ENCODE results near the gene CENPH. TPM values are rescaled to one million over a fixed set of nuclear protein-coding genes. Genes with fewer than 3 reads are reported as not detected.
"Not testable (repeated sequence)": the region's sequence is repeated elsewhere in the genome, so short reads cannot be mapped to it uniquely, and the experiment has no call there.

Gene CENPH
- polyA plus RNA-seq, 1 donor: 11.1 TPM

DNA sequence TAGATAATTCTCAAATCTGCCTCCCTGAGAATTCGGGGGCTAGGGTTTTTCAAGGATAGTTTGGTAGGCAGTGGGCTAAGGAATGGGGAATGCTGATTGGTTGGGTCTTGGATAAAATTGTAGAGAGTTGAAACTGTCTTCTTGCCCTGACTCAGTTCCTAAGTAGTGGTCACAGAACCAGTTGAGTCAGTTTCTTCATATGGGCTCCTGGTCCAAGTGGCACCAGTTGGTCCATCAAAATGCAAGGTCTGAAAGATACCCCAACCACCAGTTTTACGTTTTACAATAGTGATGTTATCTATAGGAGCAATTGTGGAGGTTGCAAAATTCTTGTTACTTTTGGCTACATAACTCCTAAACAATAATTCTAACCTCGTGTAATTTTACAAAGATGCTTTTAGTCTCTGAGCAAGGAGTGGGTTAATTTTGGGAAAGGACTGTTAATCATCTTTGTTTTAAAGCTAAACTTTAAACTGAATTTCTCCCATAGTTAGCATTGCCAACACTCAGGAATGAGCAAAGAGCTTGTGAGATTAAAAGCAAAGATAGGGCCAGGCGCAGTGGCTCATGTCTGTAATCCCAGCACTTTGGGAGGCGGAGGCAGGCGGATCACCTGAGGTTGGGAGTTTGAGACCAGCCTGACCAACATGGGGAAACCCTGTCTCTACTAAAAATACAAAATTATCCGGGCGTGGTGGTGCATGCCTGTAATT lies 53.0 kb downstream of the CENPH start:
- Histone ChIP-seq H3K27ac (ENCODE audit: low read length) (no peak overlapping the region), H3K4me1 (ENCODE audit: control insufficient read depth, insufficient read depth, low read length) (peaks cover 3% of the 10 kb centered on the region), H3K9me3 (ENCODE audit: control insufficient read depth, low read depth, low read length) (peaks cover 1% of the 10 kb centered on the region), H3K36me3 (ENCODE audit: control insufficient read depth, insufficient read depth, low read length) (peaks cover 15% of the 10 kb centered on the region), H3K4me3 (ENCODE audit: low read length) (no peak overlapping the region), H3K27me3 (ENCODE audit: control insufficient read depth, insufficient read depth, low read length) (no peaks in the 10 kb centered on the region)
- WGBS (ENCODE audit: insufficient coverage, low lambda C conversion rate): 100% methylated on average over 1 of the region's 8 CpGs
- DNase-seq: no peak

DNA sequence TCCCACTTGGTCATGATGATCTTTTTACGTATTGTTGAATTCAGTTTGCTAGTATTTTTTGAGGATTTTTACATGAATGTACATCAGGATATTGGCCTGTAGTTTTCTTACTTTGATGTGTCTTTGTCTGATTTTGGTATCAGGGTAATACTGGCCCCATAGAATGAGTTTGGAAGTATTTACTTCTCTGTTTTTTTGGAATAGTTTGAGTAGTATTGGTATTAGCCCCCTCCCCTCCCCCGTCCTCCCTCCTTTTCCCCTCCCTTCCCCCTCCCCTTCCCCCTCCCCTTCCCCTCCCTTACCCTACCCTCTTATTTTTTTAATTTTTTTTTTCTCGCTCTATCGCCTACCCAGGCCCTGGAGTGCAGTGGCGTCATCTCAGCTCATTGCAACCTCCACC lies 55.6 kb downstream of the CENPH start:
- DNase-seq: no peak
- Histone ChIP-seq H3K4me3 (ENCODE audit: low read length) (no peak overlapping the region), H3K4me1 (ENCODE audit: control insufficient read depth, insufficient read depth, low read length) (no peaks in the 10 kb centered on the region), H3K36me3 (ENCODE audit: control insufficient read depth, insufficient read depth, low read length) (peaks cover 4% of the 10 kb centered on the region), H3K9me3 (ENCODE audit: control insufficient read depth, low read depth, low read length) (peaks cover 12% of the 10 kb centered on the region), H3K27me3 (ENCODE audit: control insufficient read depth, insufficient read depth, low read length) (no peaks in the 10 kb centered on the region), H3K27ac (ENCODE audit: low read length) (no peak overlapping the region)
- WGBS (ENCODE audit: insufficient coverage, low lambda C conversion rate): no CpG with 5 or more reads among the region's 5 CpGs

DNA sequence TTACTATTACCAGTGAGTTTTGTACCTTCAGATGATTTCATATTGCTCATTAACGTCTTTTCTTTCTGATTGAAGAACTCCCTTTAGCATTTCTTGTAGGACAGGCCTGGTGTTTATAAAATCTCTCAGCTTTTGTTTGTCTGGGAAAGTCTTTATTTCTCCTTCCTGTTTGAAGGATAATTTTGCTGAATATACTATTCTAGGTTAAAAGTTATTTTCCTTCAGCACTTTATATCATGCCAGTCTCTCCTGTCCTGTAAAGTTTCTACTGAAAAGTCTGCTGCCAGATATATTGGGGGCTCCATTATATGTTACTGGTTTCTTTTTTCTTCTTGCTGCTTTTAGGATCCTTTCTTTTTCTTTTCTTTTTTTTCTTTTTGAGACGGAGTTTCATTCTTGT lies 58.6 kb downstream of the CENPH start:
- DNase-seq: no peak
- Histone ChIP-seq H3K9me3 (ENCODE audit: control insufficient read depth, low read depth, low read length) (peaks cover 12% of the 10 kb centered on the region), H3K4me1 (ENCODE audit: control insufficient read depth, insufficient read depth, low read length) (no peaks in the 10 kb centered on the region), H3K27ac (ENCODE audit: low read length) (no peak overlapping the region), H3K4me3 (ENCODE audit: low read length) (no peak overlapping the region), H3K36me3 (ENCODE audit: control insufficient read depth, insufficient read depth, low read length) (peaks cover 3% of the 10 kb centered on the region), H3K27me3 (ENCODE audit: control insufficient read depth, insufficient read depth, low read length) (no peaks in the 10 kb centered on the region)
- no CpG with 5 or more reads among the region's 2 CpGs for WGBS (ENCODE audit: insufficient coverage, low lambda C conversion rate)

DNA sequence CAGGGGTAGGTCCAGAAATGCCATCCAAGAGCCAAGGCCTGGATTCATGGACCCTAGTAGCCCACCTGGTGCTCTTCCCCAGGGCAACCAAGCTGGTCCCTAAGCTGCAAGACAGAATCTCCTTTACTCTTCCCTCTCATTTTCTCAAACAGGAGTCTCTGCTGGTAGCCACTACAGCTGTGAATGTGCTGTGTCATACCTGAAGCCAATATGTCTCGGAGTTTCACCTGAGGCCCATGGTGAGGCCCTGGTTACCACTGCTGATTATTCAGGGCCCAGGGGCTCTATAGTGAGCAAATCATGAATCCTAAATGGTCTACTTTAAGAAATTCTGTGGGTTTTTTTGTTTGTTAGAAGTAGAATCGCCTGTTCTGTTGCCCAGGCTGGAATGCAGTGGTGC lies 61.2 kb downstream of the CENPH start:
- Histone ChIP-seq H3K4me1 (ENCODE audit: control insufficient read depth, insufficient read depth, low read length) (no peaks in the 10 kb centered on the region), H3K27me3 (ENCODE audit: control insufficient read depth, insufficient read depth, low read length) (no peaks in the 10 kb centered on the region), H3K4me3 (ENCODE audit: low read length) (no peak overlapping the region), H3K27ac (ENCODE audit: low read length) (no peak overlapping the region), H3K9me3 (ENCODE audit: control insufficient read depth, low read depth, low read length) (peaks cover 12% of the 10 kb centered on the region), H3K36me3 (ENCODE audit: control insufficient read depth, insufficient read depth, low read length) (peaks cover 8% of the 10 kb centered on the region)
- WGBS (ENCODE audit: insufficient coverage, low lambda C conversion rate): no CpG with 5 or more reads among the region's 2 CpGs
- no peak for DNase-seq

DNA sequence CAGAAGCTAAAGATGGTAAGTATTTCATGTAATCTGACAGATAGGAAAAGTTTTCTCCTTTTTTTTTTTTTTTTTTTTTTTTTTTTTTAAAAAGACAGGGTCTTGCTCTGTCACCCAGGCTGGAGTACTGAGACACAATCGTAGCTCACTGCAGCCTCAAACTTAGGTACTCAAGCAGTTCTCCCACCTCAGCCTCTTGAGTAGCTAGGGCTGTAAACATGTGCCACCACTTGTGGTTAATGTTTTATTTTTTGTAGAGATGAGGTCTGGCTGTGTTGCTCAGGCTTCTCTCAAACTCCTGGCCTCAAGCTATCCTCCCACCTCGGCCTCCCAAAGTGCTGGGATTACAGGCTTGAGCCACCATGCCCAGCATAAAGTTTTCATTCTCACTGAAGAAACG lies 63.1 kb downstream of the CENPH start:
- DNase-seq: no peak
- WGBS (ENCODE audit: insufficient coverage, low lambda C conversion rate): no CpG with 5 or more reads among the region's 3 CpGs
- H3K4me3 ChIP-seq (ENCODE audit: low read length): no peak overlapping the region
- peaks cover 10% of the 10 kb centered on the region for H3K9me3 ChIP-seq (ENCODE audit: control insufficient read depth, low read depth, low read length)
- H3K4me1 ChIP-seq (ENCODE audit: control insufficient read depth, insufficient read depth, low read length): no peaks in the 10 kb centered on the region
- H3K36me3 ChIP-seq (ENCODE audit: control insufficient read depth, insufficient read depth, low read length): peaks cover 17% of the 10 kb centered on the region
- no peaks in the 10 kb centered on the region for H3K27me3 ChIP-seq (ENCODE audit: control insufficient read depth, insufficient read depth, low read length)
- no peak overlapping the region for H3K27ac ChIP-seq (ENCODE audit: low read length)

DNA sequence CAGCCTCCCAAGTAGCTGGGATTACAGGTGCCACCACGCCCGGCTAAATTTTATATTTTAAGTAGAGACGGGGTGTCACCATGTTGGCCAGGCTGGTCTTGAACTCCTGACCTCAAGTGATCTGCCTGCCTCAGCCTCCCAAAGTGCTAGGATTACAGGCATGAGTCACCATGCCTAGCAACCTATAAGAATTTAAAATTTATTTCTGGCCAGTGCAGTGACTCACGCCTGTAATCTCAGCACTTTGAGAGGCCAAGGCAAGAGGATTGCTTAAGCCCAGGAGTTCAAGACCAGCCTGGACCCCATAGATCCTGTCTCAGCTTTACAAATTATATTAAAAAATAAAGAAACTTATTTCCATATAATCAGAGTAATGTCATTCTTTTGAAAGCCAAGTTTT lies 66.6 kb downstream of the CENPH start:
- H3K36me3 ChIP-seq (ENCODE audit: control insufficient read depth, insufficient read depth, low read length): peaks cover 29% of the 10 kb centered on the region
- H3K4me1 ChIP-seq (ENCODE audit: control insufficient read depth, insufficient read depth, low read length): not testable (repeated sequence)

DNA sequence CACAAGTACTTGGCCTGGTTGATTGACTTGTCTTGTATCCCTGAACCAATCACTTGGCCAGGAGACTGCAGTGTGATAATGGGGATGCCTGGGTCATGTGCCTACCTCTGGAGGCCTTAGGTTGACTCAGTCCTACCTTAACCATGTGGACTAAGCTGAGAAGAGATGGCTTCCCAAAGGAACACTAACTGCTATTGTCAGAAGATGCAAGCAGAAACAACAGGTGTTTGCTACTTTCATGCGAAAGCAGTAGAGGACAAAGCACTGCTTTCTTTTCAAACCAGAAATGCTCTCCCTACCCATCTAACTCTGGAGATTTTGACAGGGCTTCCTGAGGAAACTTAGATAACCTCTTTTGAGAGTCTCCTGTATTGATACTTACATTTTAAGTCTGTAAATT lies 68.2 kb downstream of the CENPH start:
- H3K4me3 ChIP-seq (ENCODE audit: low read length): no peak overlapping the region
- H3K27me3 ChIP-seq (ENCODE audit: control insufficient read depth, insufficient read depth, low read length): no peaks in the 10 kb centered on the region
- DNase-seq: no peak
- no peak overlapping the region for H3K27ac ChIP-seq (ENCODE audit: low read length)
- WGBS (ENCODE audit: insufficient coverage, low lambda C conversion rate): no CpG with 5 or more reads among the region's 1 CpG
- peaks cover 36% of the 10 kb centered on the region for H3K36me3 ChIP-seq (ENCODE audit: control insufficient read depth, insufficient read depth, low read length)
- no peaks in the 10 kb centered on the region for H3K9me3 ChIP-seq (ENCODE audit: control insufficient read depth, low read depth, low read length)
- no peaks in the 10 kb centered on the region for H3K4me1 ChIP-seq (ENCODE audit: control insufficient read depth, insufficient read depth, low read length)

More for the DNA sequence above, 66.6 kb downstream of the CENPH start:
- not testable (repeated sequence) for H3K27me3 ChIP-seq (ENCODE audit: control insufficient read depth, insufficient read depth, low read length); DNase-seq; H3K4me3 ChIP-seq (ENCODE audit: low read length); H3K27ac ChIP-seq (ENCODE audit: low read length); H3K9me3 ChIP-seq (ENCODE audit: control insufficient read depth, low read depth, low read length)
- WGBS (ENCODE audit: insufficient coverage, low lambda C conversion rate): no CpG with 5 or more reads among the region's 4 CpGs

Other genes starting within 250 kb of the CENPH start
- 51.1 TPM for gene SLC30A5, start 95.6 kb upstream of the CENPH start, polyA plus RNA-seq
- gene CCNB1, start 22.4 kb upstream of the CENPH start, polyA plus RNA-seq: 40.7 TPM
- gene CDK7, start 45.3 kb downstream of the CENPH start, polyA plus RNA-seq: 31.0 TPM
- gene CCDC125, start 143.2 kb downstream of the CENPH start, polyA plus RNA-seq: 15.1 TPM
- 68.0 TPM for gene AK6, start 179.9 kb downstream of the CENPH start, polyA plus RNA-seq
- 73.3 TPM for gene TAF9, start 179.9 kb downstream of the CENPH start, polyA plus RNA-seq
- gene RAD17, start 180.2 kb downstream of the CENPH start, polyA plus RNA-seq: 28.6 TPM
- 42.0 TPM for gene MARVELD2, start 225.5 kb downstream of the CENPH start, polyA plus RNA-seq

All from large intestine (tissue), 3 donors.